Mucosa of rectum (tissue), 2 donors: ENCODE results near the gene INPPL1.
"Not testable (repeated sequence)": the region's sequence is repeated elsewhere in the genome, so short reads cannot be mapped to it uniquely, and the experiment has no call there.

Experiments
- H3K27ac ChIP-seq, 2 donors: one replicate each; pipeline ENCODE4 v1.7.0; 2013; ENCODE audit warnings: inconsistent platforms in 2 of 2, low read depth in 2 of 2, low read length in 2 of 2
- H3K27me3 ChIP-seq, 2 donors: one replicate each; pipeline ENCODE4 v1.7.0; 2013; ENCODE audit warnings: low read length in 2 of 2; ENCODE audit not compliant: control insufficient read depth in 2 of 2, insufficient read depth in 2 of 2
- H3K36me3 ChIP-seq, 2 donors: one replicate each; pipeline ENCODE4 v1.7.0; 2013; ENCODE audit warnings: low read length in 2 of 2; ENCODE audit not compliant: control insufficient read depth in 2 of 2, insufficient read depth in 2 of 2
- H3K4me1 ChIP-seq, 2 donors: one replicate each; pipeline ENCODE4 v1.7.0; 2013; ENCODE audit warnings: low read length in 2 of 2, mild to moderate bottlenecking in 1 of 2; ENCODE audit not compliant: control insufficient read depth in 2 of 2, insufficient read depth in 2 of 2
- H3K4me3 ChIP-seq, 2 donors: one replicate each; pipeline ENCODE4 v1.7.0; 2013; ENCODE audit warnings: low read length in 2 of 2
- H3K9ac ChIP-seq, 2 donors: one replicate each; pipeline ENCODE4 v1.7.0; 2013; ENCODE audit warnings: low read length in 2 of 2, low read depth in 1 of 2, mild to moderate bottlenecking in 1 of 2
- H3K9me3 ChIP-seq, 2 donors: one replicate each; pipeline ENCODE4 v1.7.0; 2013; ENCODE audit warnings: low read length in 2 of 2; ENCODE audit not compliant: control insufficient read depth in 2 of 2
- donor health status: healthy.
- donor health status: Normal muscosa, but diverticular disease.

Gene INPPL1, protein sequence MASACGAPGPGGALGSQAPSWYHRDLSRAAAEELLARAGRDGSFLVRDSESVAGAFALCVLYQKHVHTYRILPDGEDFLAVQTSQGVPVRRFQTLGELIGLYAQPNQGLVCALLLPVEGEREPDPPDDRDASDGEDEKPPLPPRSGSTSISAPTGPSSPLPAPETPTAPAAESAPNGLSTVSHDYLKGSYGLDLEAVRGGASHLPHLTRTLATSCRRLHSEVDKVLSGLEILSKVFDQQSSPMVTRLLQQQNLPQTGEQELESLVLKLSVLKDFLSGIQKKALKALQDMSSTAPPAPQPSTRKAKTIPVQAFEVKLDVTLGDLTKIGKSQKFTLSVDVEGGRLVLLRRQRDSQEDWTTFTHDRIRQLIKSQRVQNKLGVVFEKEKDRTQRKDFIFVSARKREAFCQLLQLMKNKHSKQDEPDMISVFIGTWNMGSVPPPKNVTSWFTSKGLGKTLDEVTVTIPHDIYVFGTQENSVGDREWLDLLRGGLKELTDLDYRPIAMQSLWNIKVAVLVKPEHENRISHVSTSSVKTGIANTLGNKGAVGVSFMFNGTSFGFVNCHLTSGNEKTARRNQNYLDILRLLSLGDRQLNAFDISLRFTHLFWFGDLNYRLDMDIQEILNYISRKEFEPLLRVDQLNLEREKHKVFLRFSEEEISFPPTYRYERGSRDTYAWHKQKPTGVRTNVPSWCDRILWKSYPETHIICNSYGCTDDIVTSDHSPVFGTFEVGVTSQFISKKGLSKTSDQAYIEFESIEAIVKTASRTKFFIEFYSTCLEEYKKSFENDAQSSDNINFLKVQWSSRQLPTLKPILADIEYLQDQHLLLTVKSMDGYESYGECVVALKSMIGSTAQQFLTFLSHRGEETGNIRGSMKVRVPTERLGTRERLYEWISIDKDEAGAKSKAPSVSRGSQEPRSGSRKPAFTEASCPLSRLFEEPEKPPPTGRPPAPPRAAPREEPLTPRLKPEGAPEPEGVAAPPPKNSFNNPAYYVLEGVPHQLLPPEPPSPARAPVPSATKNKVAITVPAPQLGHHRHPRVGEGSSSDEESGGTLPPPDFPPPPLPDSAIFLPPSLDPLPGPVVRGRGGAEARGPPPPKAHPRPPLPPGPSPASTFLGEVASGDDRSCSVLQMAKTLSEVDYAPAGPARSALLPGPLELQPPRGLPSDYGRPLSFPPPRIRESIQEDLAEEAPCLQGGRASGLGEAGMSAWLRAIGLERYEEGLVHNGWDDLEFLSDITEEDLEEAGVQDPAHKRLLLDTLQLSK

GRCh38 chr11:72224564-72225410, at the start of gene INPPL1:
Gene INPPL1, plus strand, starts transcription at chr11:72224767. Its CDS starts 218 bp downstream, at chr11:72224985.
- Histone ChIP-seq H3K4me3 (peak within 1 kb of the TSS; percentile 78 to 87), H3K36me3 (peaks cover 17 to 19% of the 10 kb centered on the region in 2 donors), H3K27me3 (no peaks in the 10 kb centered on the region), H3K9me3 (no peaks in the 10 kb centered on the region), H3K4me1 (peaks cover 14% of the 10 kb centered on the region in 2 donors), H3K9ac (peak within 1 kb of the TSS; percentile 86 to 87), H3K27ac (peak within 1 kb of the TSS; percentile 94 to 95)

DNA sequence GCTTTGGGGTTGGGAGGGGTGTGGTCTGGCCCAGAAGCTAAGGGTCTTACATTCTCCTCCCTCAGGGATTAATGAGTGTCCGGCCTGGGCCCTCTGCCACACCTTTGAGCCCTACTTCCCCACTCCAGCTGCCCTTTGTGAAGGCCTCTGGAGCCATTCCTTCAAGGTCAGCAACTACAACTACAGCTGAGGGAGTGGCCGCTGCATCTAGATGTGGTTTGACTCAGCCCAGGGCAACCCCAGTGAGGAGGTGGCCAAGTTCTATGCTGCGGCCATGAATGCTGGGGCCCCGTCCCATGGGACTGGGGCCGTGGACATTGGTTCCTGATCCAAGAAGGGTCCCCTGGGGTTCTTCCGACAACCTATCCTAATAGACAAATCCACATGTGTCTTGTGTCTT, 46.9 kb upstream of the INPPL1 start:
- Histone ChIP-seq H3K9me3 (no peaks in the 10 kb centered on the region), H3K9ac (no peak overlapping the region), H3K27me3 (no peaks in the 10 kb centered on the region), H3K27ac (no peak overlapping the region), H3K4me1 (peaks cover 11 to 25% of the 10 kb centered on the region in 2 donors), H3K36me3 (no peaks in the 10 kb centered on the region), H3K4me3 (no peak overlapping the region)

- no peak overlapping the region for H3K9ac ChIP-seq
- no peaks in the 10 kb centered on the region for H3K27me3 ChIP-seq
- no peaks in the 10 kb centered on the region for H3K36me3 ChIP-seq
- H3K27ac ChIP-seq: no peak overlapping the region
- no peak overlapping the region for H3K4me3 ChIP-seq
- no peaks in the 10 kb centered on the region for H3K9me3 ChIP-seq
- H3K4me1 ChIP-seq: peaks cover 3 to 18% of the 10 kb centered on the region in 2 donors
Measured at GRCh38 chr11:72179049-72179803, 45.3 kb upstream of the INPPL1 start.

- H3K27ac ChIP-seq: no peak overlapping the region
- no peaks in the 10 kb centered on the region for H3K36me3 ChIP-seq
- no peaks in the 10 kb centered on the region for H3K9me3 ChIP-seq
- H3K27me3 ChIP-seq: no peaks in the 10 kb centered on the region
- H3K4me3 ChIP-seq: no peak overlapping the region
- peaks cover 2 to 14% of the 10 kb centered on the region in 2 donors for H3K4me1 ChIP-seq
- H3K9ac ChIP-seq: no peak overlapping the region
Measured at GRCh38 chr11:72179804-72180396, 44.7 kb upstream of the INPPL1 start.

GRCh38 chr11:72180892-72181552, 43.5 kb upstream of the INPPL1 start:
- not testable (repeated sequence) for H3K27me3 ChIP-seq, H3K36me3 ChIP-seq, H3K27ac ChIP-seq, H3K9ac ChIP-seq, H3K9me3 ChIP-seq, H3K4me3 ChIP-seq
- H3K4me1 ChIP-seq: peaks cover 0 to 11% of the 10 kb centered on the region in 2 donors

GRCh38 chr11:72181553-72181958, 43.0 kb upstream of the INPPL1 start:
- not testable (repeated sequence) for H3K9ac ChIP-seq, H3K9me3 ChIP-seq, H3K36me3 ChIP-seq, H3K4me3 ChIP-seq, H3K27me3 ChIP-seq, H3K4me1 ChIP-seq, H3K27ac ChIP-seq

DNA sequence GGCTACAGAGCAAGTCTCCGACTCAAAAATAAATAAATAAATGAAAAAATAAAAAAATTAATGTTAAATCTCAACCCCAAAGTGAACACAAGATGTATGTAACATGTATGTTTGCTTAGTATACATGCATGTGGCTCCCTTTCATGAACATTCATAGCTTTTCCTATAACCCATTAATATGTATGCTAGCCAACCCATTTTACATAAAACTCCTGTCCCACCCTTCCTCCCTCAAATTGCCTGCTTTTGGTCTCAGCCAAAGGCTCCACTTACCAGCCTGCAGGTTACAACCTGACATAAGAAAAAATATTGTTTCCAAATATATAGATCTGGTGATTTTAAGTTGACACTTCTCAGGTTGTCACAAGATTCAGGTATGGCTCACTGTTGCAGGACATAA, 36.3 kb upstream of the INPPL1 start:
- no peak overlapping the region for H3K27ac ChIP-seq

DNA sequence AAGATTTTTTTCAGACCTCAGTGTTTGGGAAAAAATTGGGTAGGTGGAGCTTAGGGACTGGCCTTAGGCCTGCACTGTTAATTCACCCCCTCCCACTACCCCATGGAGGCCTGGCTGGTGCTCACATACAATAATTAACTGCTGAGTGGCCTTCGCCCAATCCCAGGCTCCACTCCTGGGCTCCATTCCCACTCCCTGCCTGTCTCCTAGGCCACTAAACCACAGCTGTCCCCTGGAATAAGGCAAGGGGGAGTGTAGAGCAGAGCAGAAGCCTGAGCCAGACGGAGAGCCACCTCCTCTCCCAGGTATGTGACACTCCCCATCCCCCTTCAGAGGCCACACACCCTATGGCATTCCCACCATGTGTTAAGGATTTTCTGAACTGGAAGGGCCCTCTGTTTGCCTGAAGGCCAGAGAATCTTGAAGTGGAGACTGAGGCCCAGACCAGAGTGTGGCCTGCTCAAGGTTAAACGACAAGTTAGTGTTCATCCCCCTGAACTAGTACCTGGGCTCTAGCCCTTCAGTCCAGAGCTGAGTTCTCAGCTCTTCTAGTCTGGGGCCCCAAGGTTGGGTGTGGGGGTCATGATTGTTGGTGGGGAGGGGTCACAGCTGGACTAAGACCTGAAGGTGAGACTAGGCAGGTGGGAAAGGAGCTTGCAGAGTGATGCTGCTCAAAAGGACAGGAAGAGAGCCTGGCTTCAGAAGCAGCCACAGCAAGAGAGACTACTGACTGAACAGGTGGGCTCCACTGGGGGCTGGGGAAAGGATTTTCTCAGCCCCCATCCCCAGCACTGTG, 34.9 kb upstream of the INPPL1 start:
- H3K9me3 ChIP-seq: no peaks in the 10 kb centered on the region
- H3K27me3 ChIP-seq: no peaks in the 10 kb centered on the region
- no peak overlapping the region for H3K27ac ChIP-seq
- H3K4me1 ChIP-seq: peaks cover 0 to 5% of the 10 kb centered on the region in 2 donors
- no peaks in the 10 kb centered on the region for H3K36me3 ChIP-seq
- no peak overlapping the region for H3K4me3 ChIP-seq
- H3K9ac ChIP-seq: no peak overlapping the region

More for the DNA sequence above, 36.3 kb upstream of the INPPL1 start:
- peaks cover 0 to 5% of the 10 kb centered on the region in 2 donors for H3K4me1 ChIP-seq
- no peak overlapping the region for H3K9ac ChIP-seq
- no peaks in the 10 kb centered on the region for H3K36me3 ChIP-seq
- H3K4me3 ChIP-seq: no peak overlapping the region
- H3K9me3 ChIP-seq: no peaks in the 10 kb centered on the region
- H3K27me3 ChIP-seq: no peaks in the 10 kb centered on the region
